ENCODE measurements around the gene FAM149A. TPM values are rescaled to one million over a fixed set of nuclear protein-coding genes. Genes with fewer than 3 reads are reported as not detected.

The FAM149A gene
- total RNA-seq, 1 experiment from 2014 or later = 1.3 TPM

DNA sequence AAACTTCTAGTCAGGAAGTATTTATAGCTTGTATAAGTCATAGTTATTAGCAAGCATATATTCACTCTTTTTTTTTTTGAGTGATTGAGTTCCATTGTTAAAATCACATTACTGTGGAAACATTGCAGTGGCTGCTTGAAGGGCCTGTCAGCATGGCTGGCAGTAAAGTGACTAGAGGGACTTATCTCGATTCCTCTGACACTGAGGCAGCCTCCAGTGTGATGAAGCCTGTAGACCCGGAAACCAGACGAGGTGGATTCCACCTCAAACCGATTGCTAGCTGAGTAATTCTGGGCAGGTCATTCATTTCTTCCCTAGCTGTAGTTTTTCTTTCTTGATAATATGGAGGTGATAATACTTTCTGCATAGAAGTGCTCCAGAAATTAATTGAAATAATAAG is 4.7 kb downstream of the FAM149A start:
- H3K9me3 Mint-ChIP-seq (ENCODE audit: unreplicated experiment) = no peaks in the 10 kb centered on the region
- H3K36me3 Mint-ChIP-seq (ENCODE audit: insufficient read depth, unreplicated experiment) = no peaks in the 10 kb centered on the region
- no peak for DNase-seq (ENCODE audit: unreplicated experiment)
- no peak overlapping the region for H3K27ac Mint-ChIP-seq (ENCODE audit: low read depth, unreplicated experiment)
- ChIA-PET POLR2A (no interaction called here), CTCF (interaction anchor here (0.7 kb wide), 2 partner anchors 87 to 1066 kb away, joined by 3 to 4 read pairs; no protein-coding TSS in a partner anchor)
- no peaks in the 10 kb centered on the region for H3K4me1 Mint-ChIP-seq (ENCODE audit: insufficient read depth, unreplicated experiment)
- no peaks in the 10 kb centered on the region for H3K27me3 Mint-ChIP-seq (ENCODE audit: insufficient read depth, unreplicated experiment)
- TF ChIP-seq, protein P1, sequence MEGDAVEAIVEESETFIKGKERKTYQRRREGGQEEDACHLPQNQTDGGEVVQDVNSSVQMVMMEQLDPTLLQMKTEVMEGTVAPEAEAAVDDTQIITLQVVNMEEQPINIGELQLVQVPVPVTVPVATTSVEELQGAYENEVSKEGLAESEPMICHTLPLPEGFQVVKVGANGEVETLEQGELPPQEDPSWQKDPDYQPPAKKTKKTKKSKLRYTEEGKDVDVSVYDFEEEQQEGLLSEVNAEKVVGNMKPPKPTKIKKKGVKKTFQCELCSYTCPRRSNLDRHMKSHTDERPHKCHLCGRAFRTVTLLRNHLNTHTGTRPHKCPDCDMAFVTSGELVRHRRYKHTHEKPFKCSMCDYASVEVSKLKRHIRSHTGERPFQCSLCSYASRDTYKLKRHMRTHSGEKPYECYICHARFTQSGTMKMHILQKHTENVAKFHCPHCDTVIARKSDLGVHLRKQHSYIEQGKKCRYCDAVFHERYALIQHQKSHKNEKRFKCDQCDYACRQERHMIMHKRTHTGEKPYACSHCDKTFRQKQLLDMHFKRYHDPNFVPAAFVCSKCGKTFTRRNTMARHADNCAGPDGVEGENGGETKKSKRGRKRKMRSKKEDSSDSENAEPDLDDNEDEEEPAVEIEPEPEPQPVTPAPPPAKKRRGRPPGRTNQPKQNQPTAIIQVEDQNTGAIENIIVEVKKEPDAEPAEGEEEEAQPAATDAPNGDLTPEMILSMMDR (IDR thresholded peaks at IDR 0.05; ENCODE audit: unreplicated experiment) = no peak
- BruUV-seq (replicated peaks) = no TSS peak
- no peak overlapping the region for H3K4me3 Mint-ChIP-seq (ENCODE audit: unreplicated experiment)
- intact Hi-C loops (cut with micrococcal nuclease) = no loop called here

DNA sequence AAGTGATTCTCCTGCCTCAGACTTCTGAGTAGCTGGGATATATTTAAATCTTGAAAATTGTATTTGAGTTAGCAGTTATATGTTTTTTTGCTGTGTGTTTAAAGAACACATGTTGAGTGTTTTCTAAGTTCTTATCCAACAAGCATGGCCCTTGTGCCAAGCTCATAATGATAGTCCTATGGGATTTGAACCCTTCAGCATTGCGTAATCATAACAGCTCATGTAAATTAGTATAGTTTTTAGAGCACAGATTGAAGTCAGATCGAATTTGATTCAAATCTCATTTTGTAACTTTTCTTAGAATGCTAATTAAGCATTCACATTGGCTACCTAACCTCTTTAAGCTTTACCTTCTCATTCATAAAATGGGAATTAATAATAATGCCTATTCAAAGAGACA is 12.2 kb downstream of the FAM149A start:
- no TSS peak for BruUV-seq (replicated peaks)
- no peak for DNase-seq (ENCODE audit: unreplicated experiment)
- intact Hi-C loops (cut with micrococcal nuclease) = no loop called here
- ChIA-PET CTCF (interaction anchor here (0.9 kb wide), 1 partner anchor 21 kb away, joined by 5 read pairs; no protein-coding TSS in a partner anchor), POLR2A (no interaction called here)
- H3K27ac Mint-ChIP-seq (ENCODE audit: low read depth, unreplicated experiment) = no peak overlapping the region
- no peaks in the 10 kb centered on the region for H3K4me1 Mint-ChIP-seq (ENCODE audit: insufficient read depth, unreplicated experiment)
- no peak overlapping the region for H3K4me3 Mint-ChIP-seq (ENCODE audit: unreplicated experiment)
- TF ChIP-seq, protein P1 (IDR thresholded peaks at IDR 0.05; ENCODE audit: unreplicated experiment) = no peak
- no peaks in the 10 kb centered on the region for H3K9me3 Mint-ChIP-seq (ENCODE audit: unreplicated experiment)
- no peaks in the 10 kb centered on the region for H3K27me3 Mint-ChIP-seq (ENCODE audit: insufficient read depth, unreplicated experiment)
- H3K36me3 Mint-ChIP-seq (ENCODE audit: insufficient read depth, unreplicated experiment) = no peaks in the 10 kb centered on the region

DNA sequence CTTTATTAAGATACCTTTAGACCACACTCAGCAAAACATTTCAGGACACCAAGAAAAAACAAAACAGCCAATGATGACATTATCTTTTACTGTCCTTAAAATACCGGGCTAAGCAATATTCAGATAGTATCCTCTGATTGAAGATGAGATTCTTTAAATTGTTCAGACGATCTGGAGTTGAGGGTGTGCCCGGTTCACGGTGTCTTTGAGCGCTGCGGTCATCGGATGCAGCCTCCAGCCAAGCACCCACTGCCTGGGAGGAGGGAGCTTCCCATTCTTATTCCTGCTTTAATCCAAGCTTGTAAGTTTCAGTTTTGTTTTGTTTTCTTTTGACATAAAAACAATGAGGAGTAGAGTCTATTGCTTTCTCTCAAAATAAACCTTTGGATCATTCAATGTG is 14.1 kb downstream of the FAM149A start:
- Mint-ChIP-seq H3K4me1 (ENCODE audit: insufficient read depth, unreplicated experiment) (no peaks in the 10 kb centered on the region), H3K27me3 (ENCODE audit: insufficient read depth, unreplicated experiment) (no peaks in the 10 kb centered on the region), H3K9me3 (ENCODE audit: unreplicated experiment) (no peaks in the 10 kb centered on the region), H3K27ac (ENCODE audit: low read depth, unreplicated experiment) (no peak overlapping the region), H3K36me3 (ENCODE audit: insufficient read depth, unreplicated experiment) (no peaks in the 10 kb centered on the region), H3K4me3 (ENCODE audit: unreplicated experiment) (no peak overlapping the region)
- POLR2A ChIA-PET = no interaction called here
- intact Hi-C loops (cut with micrococcal nuclease) = no loop called here
- TF ChIP-seq, protein P1 (IDR thresholded peaks at IDR 0.05; ENCODE audit: unreplicated experiment) = no peak
- DNase-seq (ENCODE audit: unreplicated experiment) = no peak
- CTCF ChIA-PET = interaction anchor here (0.7 kb wide), 1 partner anchor 190 kb away, joined by 3 read pairs; no protein-coding TSS in a partner anchor
- BruUV-seq (replicated peaks) = no TSS peak

DNA sequence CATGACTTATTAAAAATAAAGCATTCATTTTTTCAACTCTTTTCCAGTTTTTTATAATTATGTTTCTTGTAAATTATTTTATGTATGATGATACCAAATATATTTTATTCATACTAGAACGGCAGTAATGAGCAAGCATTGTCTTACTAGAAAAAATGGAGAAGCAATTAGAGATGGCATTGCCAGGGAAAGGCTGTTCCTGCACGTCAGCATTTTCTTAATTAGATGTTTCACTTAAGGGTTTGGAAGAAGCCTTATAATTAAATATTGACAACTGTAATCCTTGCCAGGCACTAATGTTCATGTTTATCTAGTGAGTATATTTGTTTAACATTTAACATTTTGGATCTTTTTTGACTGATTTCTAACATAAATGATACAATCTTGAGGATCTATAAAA is 16.6 kb downstream of the FAM149A start:
- CTCF ChIA-PET = no interaction called here
- intact Hi-C loops (cut with micrococcal nuclease) = no loop called here
- H3K36me3 Mint-ChIP-seq (ENCODE audit: insufficient read depth, unreplicated experiment) = no peaks in the 10 kb centered on the region
- TF ChIP-seq, protein P1 (IDR thresholded peaks at IDR 0.05; ENCODE audit: unreplicated experiment) = no peak
- no peaks in the 10 kb centered on the region for H3K27me3 Mint-ChIP-seq (ENCODE audit: insufficient read depth, unreplicated experiment)
- no peak overlapping the region for H3K4me3 Mint-ChIP-seq (ENCODE audit: unreplicated experiment)
- no peaks in the 10 kb centered on the region for H3K4me1 Mint-ChIP-seq (ENCODE audit: insufficient read depth, unreplicated experiment)
- POLR2A ChIA-PET = no interaction called here
- DNase-seq (ENCODE audit: unreplicated experiment) = no peak
- no peak overlapping the region for H3K27ac Mint-ChIP-seq (ENCODE audit: low read depth, unreplicated experiment)
- BruUV-seq (replicated peaks) = no TSS peak
- no peaks in the 10 kb centered on the region for H3K9me3 Mint-ChIP-seq (ENCODE audit: unreplicated experiment)
